K562 (cell line): ENCODE results near the gene CFAP157. TPM values are rescaled to one million over a fixed set of nuclear protein-coding genes. Genes with fewer than 3 reads are reported as not detected.

Experiments
- GTF2A2 ChIP-seq: IDR thresholded peaks from 2 replicates; pipeline ENCODE4 v1.6.1; 2016; ENCODE audit warnings: mild to moderate bottlenecking, missing genetic modification characterization, missing compliant biosample characterization
- SMAD3 ChIP-seq: fragments of 450-650 bp; formaldehyde crosslinking; conservative IDR thresholded peaks from 2 replicates; pipeline ENCODE4 v1.4.0; 2020; ENCODE audit warnings: mild to moderate bottlenecking
- TCF7 ChIP-seq: sonication (generic); IDR thresholded peaks from 2 replicates; pipeline ENCODE4 v1.6.1; 2016; ENCODE audit warnings: antibody characterized with exemption, borderline replicate concordance
- polyA plus RNA-seq, 8 experiments: library from polyadenylated mRNA; depleted of rRNA in 4 of 8; stranded (reverse) in 5 of 8; unstranded in 3 of 8; fragments of >200 nt; fragmentation: Nextera tagmentation in 2 of 8; fragmentation: Illumina TruSeq in 1 of 8; extraction: Ambion mirVana in 2 of 8; extraction: Trizol in 1 of 8; gene quantifications; 2 replicates each; pipeline versions ENCODE4 v1.2.1 to v1.2.3, GENCODE V29; 2011 to 2014; ENCODE audit warnings: inconsistent platforms in 1 of 8, missing spikeins in 1 of 8
- total RNA-seq, 7 experiments: library from RNA; depleted of rRNA in 6 of 7; stranded (reverse); fragments of >200 nt in 6 of 7; fragmentation: Illumina TruSeq in 2 of 7; extraction: Trizol in 2 of 7; gene quantifications; 2 replicates each; pipeline versions ENCODE4 v1.2.1 to v1.2.3, GENCODE V29; 2011 to 2021; ENCODE audit warnings: low replicate concordance in 1 of 7
- TF ChIP-seq, protein P1 (sequence below): fragments of 450-650 bp; formaldehyde crosslinking; IDR thresholded peaks from 2 replicates; pipeline ENCODE4 v1.4.0; 2022; ENCODE audit warnings: mild to moderate bottlenecking, moderate library complexity
- TF ChIP-seq, protein P2 (sequence below): fragments of 450-650 bp; IDR thresholded peaks from 2 replicates; pipeline ENCODE4 v1.6.1; 2016; ENCODE audit warnings: antibody characterized with exemption
- TF ChIP-seq, protein P3 (sequence below): fragments of 450-650 bp; formaldehyde crosslinking; IDR thresholded peaks from 2 replicates; pipeline ENCODE4 v1.4.0; 2022; ENCODE audit warnings: missing genetic modification characterization

The CFAP157 gene
- total and polyA plus RNA-seq, 9 of the 15 experiments (the other 6 are each of a cell fraction or from before 2014, with no cell fraction given), result 0.03 TPM; not detected in 8

DNA sequence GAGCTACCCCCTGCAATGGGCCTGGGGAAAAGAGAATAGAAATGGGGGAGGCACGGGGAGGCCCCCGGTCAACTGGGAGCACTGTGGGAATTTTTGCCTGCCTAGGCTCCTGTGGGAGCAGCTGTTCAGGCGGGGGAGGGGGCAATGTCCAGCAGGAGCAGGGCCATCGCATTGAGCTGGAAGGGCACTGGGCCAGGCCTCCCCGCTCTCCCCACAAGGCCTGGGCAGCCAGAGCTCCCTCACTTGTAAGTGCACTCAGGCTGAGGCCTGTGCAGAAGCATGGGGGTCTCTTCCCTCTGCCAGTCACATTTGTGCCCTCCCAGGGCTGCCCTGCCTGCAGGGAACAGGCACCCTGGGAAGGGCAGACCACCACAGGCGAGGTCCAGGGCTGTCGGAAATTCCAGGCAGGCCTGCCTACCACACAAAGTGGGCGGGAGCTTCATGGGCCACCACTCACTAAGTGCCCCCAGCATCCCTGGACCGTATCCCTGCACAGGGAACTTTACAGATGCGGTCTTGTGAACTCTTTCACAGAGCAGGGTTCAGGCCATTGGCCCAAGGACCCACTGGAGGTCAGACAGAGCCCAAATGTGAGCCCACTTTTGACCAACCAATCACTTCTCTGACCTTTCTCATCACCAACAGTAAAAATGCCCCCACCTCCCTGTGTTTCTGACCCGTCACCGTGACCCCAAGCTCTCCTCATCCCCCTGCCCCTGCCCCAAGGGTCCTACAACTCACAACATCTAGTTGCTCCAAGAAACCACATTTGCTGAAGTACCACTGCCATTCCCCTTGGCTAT, 1.0 kb upstream of the CFAP157 start (continued):
- TF ChIP-seq, protein P1, sequence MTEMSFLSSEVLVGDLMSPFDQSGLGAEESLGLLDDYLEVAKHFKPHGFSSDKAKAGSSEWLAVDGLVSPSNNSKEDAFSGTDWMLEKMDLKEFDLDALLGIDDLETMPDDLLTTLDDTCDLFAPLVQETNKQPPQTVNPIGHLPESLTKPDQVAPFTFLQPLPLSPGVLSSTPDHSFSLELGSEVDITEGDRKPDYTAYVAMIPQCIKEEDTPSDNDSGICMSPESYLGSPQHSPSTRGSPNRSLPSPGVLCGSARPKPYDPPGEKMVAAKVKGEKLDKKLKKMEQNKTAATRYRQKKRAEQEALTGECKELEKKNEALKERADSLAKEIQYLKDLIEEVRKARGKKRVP (CRISPR knock-in tag), result no peak
- TF ChIP-seq GTF2A2 (tag) (no peak), TCF7 (no peak), SMAD3 (CRISPR knock-in tag) (no peak)
- TF ChIP-seq, protein P2, sequence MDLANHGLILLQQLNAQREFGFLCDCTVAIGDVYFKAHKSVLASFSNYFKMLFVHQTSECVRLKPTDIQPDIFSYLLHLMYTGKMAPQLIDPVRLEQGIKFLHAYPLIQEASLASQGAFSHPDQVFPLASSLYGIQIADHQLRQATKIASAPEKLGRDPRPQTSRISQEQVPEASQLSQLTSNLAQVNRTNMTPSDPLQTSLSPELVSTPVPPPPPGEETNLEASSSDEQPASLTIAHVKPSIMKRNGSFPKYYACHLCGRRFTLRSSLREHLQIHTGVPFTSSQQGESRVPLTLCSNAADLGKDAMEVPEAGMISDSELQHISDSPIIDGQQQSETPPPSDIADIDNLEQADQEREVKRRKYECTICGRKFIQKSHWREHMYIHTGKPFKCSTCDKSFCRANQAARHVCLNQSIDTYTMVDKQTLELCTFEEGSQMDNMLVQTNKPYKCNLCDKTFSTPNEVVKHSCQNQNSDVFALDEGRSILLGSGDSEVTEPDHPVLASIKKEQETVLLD, result no peak
- TF ChIP-seq, protein P3, sequence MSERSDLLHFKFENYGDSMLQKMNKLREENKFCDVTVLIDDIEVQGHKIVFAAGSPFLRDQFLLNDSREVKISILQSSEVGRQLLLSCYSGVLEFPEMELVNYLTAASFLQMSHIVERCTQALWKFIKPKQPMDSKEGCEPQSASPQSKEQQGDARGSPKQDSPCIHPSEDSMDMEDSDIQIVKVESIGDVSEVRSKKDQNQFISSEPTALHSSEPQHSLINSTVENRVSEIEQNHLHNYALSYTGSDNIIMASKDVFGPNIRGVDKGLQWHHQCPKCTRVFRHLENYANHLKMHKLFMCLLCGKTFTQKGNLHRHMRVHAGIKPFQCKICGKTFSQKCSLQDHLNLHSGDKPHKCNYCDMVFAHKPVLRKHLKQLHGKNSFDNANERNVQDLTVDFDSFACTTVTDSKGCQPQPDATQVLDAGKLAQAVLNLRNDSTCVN (CRISPR knock-in tag), result no peak
